ENCODE results near the gene PCDH18. TPM values are rescaled to one million over a fixed set of nuclear protein-coding genes. Genes with fewer than 3 reads are reported as not detected.
A peak's percentile ranks its signal among the peaks of the same experiment; 100 is the strongest.

Gene PCDH18
- total RNA-seq, 1 donor: 191 TPM

GRCh38 chr4:137476345-137476744 lies 55.9 kb downstream of the PCDH18 start:
- no peak overlapping the region for H3K4me3 ChIP-seq (ENCODE audit: insufficient read depth, low read length)
- no peak overlapping the region for H3K27ac ChIP-seq (ENCODE audit: low read depth, low read length)
- peaks cover 5% of the 10 kb centered on the region for H3K4me1 ChIP-seq (ENCODE audit: insufficient read depth, low read length)
- no peaks in the 10 kb centered on the region for H3K27me3 ChIP-seq (ENCODE audit: insufficient read depth, low read length)
- H3K79me2 ChIP-seq (ENCODE audit: insufficient read depth, low read length): no peaks in the 10 kb centered on the region
- no peaks in the 10 kb centered on the region for H4K20me1 ChIP-seq (ENCODE audit: insufficient read depth, low read length)
- no peaks in the 10 kb centered on the region for H3K9me3 ChIP-seq (ENCODE audit: low read depth, low read length)
- no peak overlapping the region for H3K4me2 ChIP-seq (ENCODE audit: insufficient read depth, low read length)
- no peak overlapping the region for H2AFZ ChIP-seq (ENCODE audit: low read length)
- peak; percentile 42 for DNase-seq (ENCODE audit: insufficient read length, low spot score, missing footprints)
- no peaks in the 10 kb centered on the region for H3K36me3 ChIP-seq (ENCODE audit: insufficient read depth, low read length)
- no peak for TF ChIP-seq CTCF (IDR thresholded peaks at IDR 0.05; ENCODE audit: extremely low read depth, low read depth, low read length)

GRCh38 chr4:137474711-137475301 lies 57.5 kb downstream of the PCDH18 start:
- TF ChIP-seq CTCF (IDR thresholded peaks at IDR 0.05; ENCODE audit: extremely low read depth, low read depth, low read length): no peak
- Histone ChIP-seq H3K9me3 (ENCODE audit: low read depth, low read length) (no peaks in the 10 kb centered on the region), H3K36me3 (ENCODE audit: insufficient read depth, low read length) (no peaks in the 10 kb centered on the region), H3K4me2 (ENCODE audit: insufficient read depth, low read length) (no peak overlapping the region), H3K27ac (ENCODE audit: low read depth, low read length) (no peak overlapping the region), H3K79me2 (ENCODE audit: insufficient read depth, low read length) (no peaks in the 10 kb centered on the region), H3K4me3 (ENCODE audit: insufficient read depth, low read length) (no peak overlapping the region), H2AFZ (ENCODE audit: low read length) (no peak overlapping the region), H3K27me3 (ENCODE audit: insufficient read depth, low read length) (no peaks in the 10 kb centered on the region), H3K4me1 (ENCODE audit: insufficient read depth, low read length) (peaks cover 6% of the 10 kb centered on the region), H4K20me1 (ENCODE audit: insufficient read depth, low read length) (no peaks in the 10 kb centered on the region)
- no peak for DNase-seq (ENCODE audit: insufficient read length, low spot score, missing footprints)

GRCh38 chr4:137471895-137472294 lies 60.4 kb downstream of the PCDH18 start:
- TF ChIP-seq CTCF (IDR thresholded peaks at IDR 0.05; ENCODE audit: extremely low read depth, low read depth, low read length): no peak

GRCh38 chr4:137471461-137471860 lies 60.8 kb downstream of the PCDH18 start:
- TF ChIP-seq CTCF (IDR thresholded peaks at IDR 0.05; ENCODE audit: extremely low read depth, low read depth, low read length): no peak
- Histone ChIP-seq H3K27ac (ENCODE audit: low read depth, low read length) (peak overlapping the region; percentile 8), H3K4me2 (ENCODE audit: insufficient read depth, low read length) (no peak overlapping the region), H3K36me3 (ENCODE audit: insufficient read depth, low read length) (no peaks in the 10 kb centered on the region), H3K27me3 (ENCODE audit: insufficient read depth, low read length) (no peaks in the 10 kb centered on the region), H2AFZ (ENCODE audit: low read length) (no peak overlapping the region), H4K20me1 (ENCODE audit: insufficient read depth, low read length) (no peaks in the 10 kb centered on the region), H3K9me3 (ENCODE audit: low read depth, low read length) (no peaks in the 10 kb centered on the region), H3K4me3 (ENCODE audit: insufficient read depth, low read length) (no peak overlapping the region), H3K79me2 (ENCODE audit: insufficient read depth, low read length) (no peaks in the 10 kb centered on the region), H3K4me1 (ENCODE audit: insufficient read depth, low read length) (peaks cover 6% of the 10 kb centered on the region)
- no peak for DNase-seq (ENCODE audit: insufficient read length, low spot score, missing footprints)

More at GRCh38 chr4:137471895-137472294, 60.4 kb downstream of the PCDH18 start:
- no peak for DNase-seq (ENCODE audit: insufficient read length, low spot score, missing footprints)
- Histone ChIP-seq H3K4me3 (ENCODE audit: insufficient read depth, low read length) (no peak overlapping the region), H3K4me2 (ENCODE audit: insufficient read depth, low read length) (no peak overlapping the region), H3K27ac (ENCODE audit: low read depth, low read length) (no peak overlapping the region), H3K36me3 (ENCODE audit: insufficient read depth, low read length) (no peaks in the 10 kb centered on the region), H3K9me3 (ENCODE audit: low read depth, low read length) (no peaks in the 10 kb centered on the region), H2AFZ (ENCODE audit: low read length) (no peak overlapping the region), H3K4me1 (ENCODE audit: insufficient read depth, low read length) (peaks cover 6% of the 10 kb centered on the region), H3K79me2 (ENCODE audit: insufficient read depth, low read length) (no peaks in the 10 kb centered on the region), H4K20me1 (ENCODE audit: insufficient read depth, low read length) (no peaks in the 10 kb centered on the region), H3K27me3 (ENCODE audit: insufficient read depth, low read length) (no peaks in the 10 kb centered on the region)

Measured in osteoblast (primary cell).